ENCODE results near the gene PARD3B.

The PARD3B gene

GRCh38 chr2:205555566-205556230 lies 1010.4 kb downstream of the PARD3B start:
- ChIA-PET CTCF (no interaction called here), POLR2A (no interaction called here)
- no peak for DNase-seq (ENCODE audit: extremely low spot score)
- no peak for TF ChIP-seq ARNT (IDR thresholded peaks at IDR 0.05)
- TF ChIP-seq NFRKB (IDR thresholded peaks at IDR 0.05), result no peak
- no peak for TF ChIP-seq SUZ12 (IDR thresholded peaks at IDR 0.05)
- no peak for TF ChIP-seq HDGF (IDR thresholded peaks at IDR 0.05; ENCODE audit: borderline replicate concordance)
- TF ChIP-seq TARDBP (IDR thresholded peaks at IDR 0.05), result no peak
- no peak for TF ChIP-seq SP1 (IDR thresholded peaks at IDR 0.05)
- no peak for TF ChIP-seq ZNF384 (IDR thresholded peaks at IDR 0.05)
- TF ChIP-seq CTBP1 (IDR thresholded peaks at IDR 0.05; ENCODE audit: borderline replicate concordance), result no peak
- no peak for TF ChIP-seq FOXM1 (IDR thresholded peaks at IDR 0.05; ENCODE audit: borderline replicate concordance)

GRCh38 chr2:205556357-205556756 lies 1011.1 kb downstream of the PARD3B start:
- POLR2A ChIA-PET, result no interaction called here
- no peak for TF ChIP-seq FOXM1 (IDR thresholded peaks at IDR 0.05; ENCODE audit: borderline replicate concordance)
- no peak for TF ChIP-seq SUZ12 (IDR thresholded peaks at IDR 0.05)
- TF ChIP-seq HDGF (IDR thresholded peaks at IDR 0.05; ENCODE audit: borderline replicate concordance), result no peak
- no peak for TF ChIP-seq ARNT (IDR thresholded peaks at IDR 0.05)
- no peak for TF ChIP-seq SP1 (IDR thresholded peaks at IDR 0.05)
- no peak for TF ChIP-seq CTBP1 (IDR thresholded peaks at IDR 0.05; ENCODE audit: borderline replicate concordance)
- no peak for TF ChIP-seq LEF1 (IDR thresholded peaks at IDR 0.05; ENCODE audit: borderline replicate concordance)
- TF ChIP-seq, protein P1, sequence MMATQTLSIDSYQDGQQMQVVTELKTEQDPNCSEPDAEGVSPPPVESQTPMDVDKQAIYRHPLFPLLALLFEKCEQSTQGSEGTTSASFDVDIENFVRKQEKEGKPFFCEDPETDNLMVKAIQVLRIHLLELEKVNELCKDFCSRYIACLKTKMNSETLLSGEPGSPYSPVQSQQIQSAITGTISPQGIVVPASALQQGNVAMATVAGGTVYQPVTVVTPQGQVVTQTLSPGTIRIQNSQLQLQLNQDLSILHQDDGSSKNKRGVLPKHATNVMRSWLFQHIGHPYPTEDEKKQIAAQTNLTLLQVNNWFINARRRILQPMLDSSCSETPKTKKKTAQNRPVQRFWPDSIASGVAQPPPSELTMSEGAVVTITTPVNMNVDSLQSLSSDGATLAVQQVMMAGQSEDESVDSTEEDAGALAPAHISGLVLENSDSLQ (IDR thresholded peaks at IDR 0.05), result no peak
- TF ChIP-seq FOXK2 (IDR thresholded peaks at IDR 0.05), result no peak
- TF ChIP-seq BHLHE40 (IDR thresholded peaks at IDR 0.05; ENCODE audit: borderline replicate concordance), result no peak
- no peak for TF ChIP-seq TARDBP (IDR thresholded peaks at IDR 0.05)
- no peak for TF ChIP-seq L3MBTL2 (conservative IDR thresholded peaks at IDR 0.05)
- TF ChIP-seq FOXA1 (IDR thresholded peaks at IDR 0.05), result no peak
- no peak for TF ChIP-seq NFRKB (IDR thresholded peaks at IDR 0.05)
- TF ChIP-seq ZNF384 (IDR thresholded peaks at IDR 0.05), result no peak
- no peak for TF ChIP-seq ELF4 (IDR thresholded peaks at IDR 0.05)
- DNase-seq (ENCODE audit: extremely low spot score), result no peak
- CTCF ChIA-PET, result no interaction called here

DNA sequence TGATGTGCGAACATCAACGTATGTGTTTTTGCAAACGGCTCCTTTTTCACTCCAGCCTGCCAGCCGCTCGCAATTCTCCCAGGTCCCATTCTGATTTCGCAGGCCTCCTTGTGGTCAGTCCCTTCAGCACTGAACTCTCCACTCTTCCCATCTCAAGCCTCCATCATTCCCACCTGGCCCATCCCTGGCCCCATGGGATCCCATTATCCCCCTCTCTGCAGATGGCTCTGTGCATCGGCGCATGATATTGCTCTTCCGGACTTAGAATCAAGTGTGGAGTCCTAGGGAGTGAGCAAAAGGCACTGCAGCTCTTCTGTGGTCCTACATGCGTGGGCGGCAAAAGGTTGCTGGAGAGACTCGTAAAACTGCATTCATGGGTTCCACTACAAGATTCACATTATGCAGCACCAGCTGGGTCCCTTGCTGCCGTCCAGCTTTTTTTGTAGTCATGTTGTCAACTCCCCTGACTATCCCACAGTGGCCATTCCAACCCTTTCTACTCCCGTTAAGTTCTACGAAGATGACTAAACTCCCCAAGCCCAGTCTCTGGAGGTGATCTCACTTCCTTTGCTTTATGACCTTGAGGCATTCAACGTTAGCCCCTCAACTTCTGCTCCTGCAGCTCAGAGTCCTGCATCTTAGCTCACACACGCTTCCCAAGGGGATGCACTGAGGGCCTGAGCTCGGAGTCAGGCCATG lies 1011.7 kb downstream of the PARD3B start:
- TF ChIP-seq FOXA1 (IDR thresholded peaks at IDR 0.05), result no peak
- no peak for TF ChIP-seq FOXM1 (IDR thresholded peaks at IDR 0.05; ENCODE audit: borderline replicate concordance)
- no peak for TF ChIP-seq TARDBP (IDR thresholded peaks at IDR 0.05)
- POLR2A ChIA-PET, result no interaction called here
- DNase-seq (ENCODE audit: extremely low spot score), result peak; percentile 10
- CTCF ChIA-PET, result interaction anchor here (0.6 kb wide), 1 partner anchor 28 kb away, joined by 3 read pairs; no protein-coding TSS in a partner anchor

- ChIA-PET CTCF (no interaction called here), POLR2A (no interaction called here)
- no peak for DNase-seq (ENCODE audit: extremely low spot score)
- no peak for TF ChIP-seq L3MBTL2 (conservative IDR thresholded peaks at IDR 0.05)
- no peak for TF ChIP-seq FOXK2 (IDR thresholded peaks at IDR 0.05)
- TF ChIP-seq FOXM1 (IDR thresholded peaks at IDR 0.05; ENCODE audit: borderline replicate concordance), result no peak
- TF ChIP-seq, protein P1 (IDR thresholded peaks at IDR 0.05), result no peak
- TF ChIP-seq ZNF384 (IDR thresholded peaks at IDR 0.05), result no peak
- TF ChIP-seq BHLHE40 (IDR thresholded peaks at IDR 0.05; ENCODE audit: borderline replicate concordance), result no peak
- TF ChIP-seq ELF4 (IDR thresholded peaks at IDR 0.05), result no peak
- no peak for TF ChIP-seq SUZ12 (IDR thresholded peaks at IDR 0.05)
- no peak for TF ChIP-seq FOXA1 (IDR thresholded peaks at IDR 0.05)
These were observed 1012.6 kb downstream of the PARD3B start for GRCh38 chr2:205557873-205558272.

DNA sequence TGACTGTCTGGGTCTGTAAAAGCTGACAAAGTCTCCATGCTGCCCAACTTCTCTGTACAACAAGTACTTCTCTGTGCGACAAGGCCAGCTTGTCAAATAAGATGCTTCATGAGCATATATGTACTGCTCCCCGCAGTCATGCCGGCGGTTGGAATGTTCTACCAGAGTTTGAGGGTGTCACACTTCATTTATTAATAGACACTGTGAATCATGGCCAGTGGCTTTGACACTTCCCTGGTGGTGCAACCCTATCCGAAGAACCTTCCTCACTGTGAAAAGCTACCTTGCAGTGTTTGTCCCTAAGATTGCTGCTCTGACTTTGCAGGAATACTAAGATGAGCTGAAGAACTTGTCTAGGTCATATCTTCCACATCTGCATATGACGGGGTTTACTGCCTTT lies 1016.2 kb downstream of the PARD3B start:
- DNase-seq (ENCODE audit: extremely low spot score), result no peak
- POLR2A ChIA-PET, result no interaction called here
- CTCF ChIA-PET, result interaction anchor here (0.8 kb wide), 1 partner anchor 114 kb away, joined by 3 read pairs; no protein-coding TSS in a partner anchor
- TF ChIP-seq FOXK2 (IDR thresholded peaks at IDR 0.05) (no peak), TARDBP (IDR thresholded peaks at IDR 0.05) (no peak), ARNT (IDR thresholded peaks at IDR 0.05) (no peak), FOXM1 (IDR thresholded peaks at IDR 0.05; ENCODE audit: borderline replicate concordance) (no peak), FOXA1 (IDR thresholded peaks at IDR 0.05) (no peak), SP1 (IDR thresholded peaks at IDR 0.05) (no peak)

DNA sequence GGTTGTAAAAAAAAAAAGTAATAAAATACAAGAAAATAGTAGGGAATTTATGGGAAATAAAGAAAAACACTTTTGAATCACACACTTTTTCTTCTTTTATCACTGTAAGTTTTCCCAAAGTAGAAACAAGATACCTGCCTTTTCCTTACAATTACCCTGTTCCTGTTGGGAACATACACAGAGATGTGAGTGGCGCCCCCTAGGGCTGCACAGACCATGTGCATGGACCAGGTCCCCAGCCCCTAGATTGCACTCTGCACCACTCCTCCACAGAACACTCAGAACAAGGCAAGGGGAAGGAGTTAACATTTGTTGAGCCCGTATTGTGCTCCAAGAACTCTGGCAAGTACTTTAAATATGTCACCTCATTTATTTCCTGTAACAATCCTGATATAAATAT lies 1018.4 kb downstream of the PARD3B start:
- TF ChIP-seq LEF1 (IDR thresholded peaks at IDR 0.05; ENCODE audit: borderline replicate concordance) (no peak), FOXA1 (IDR thresholded peaks at IDR 0.05) (no peak)
- ChIA-PET CTCF (no interaction called here), POLR2A (no interaction called here)
- DNase-seq (ENCODE audit: extremely low spot score), result peak; percentile 55

DNA sequence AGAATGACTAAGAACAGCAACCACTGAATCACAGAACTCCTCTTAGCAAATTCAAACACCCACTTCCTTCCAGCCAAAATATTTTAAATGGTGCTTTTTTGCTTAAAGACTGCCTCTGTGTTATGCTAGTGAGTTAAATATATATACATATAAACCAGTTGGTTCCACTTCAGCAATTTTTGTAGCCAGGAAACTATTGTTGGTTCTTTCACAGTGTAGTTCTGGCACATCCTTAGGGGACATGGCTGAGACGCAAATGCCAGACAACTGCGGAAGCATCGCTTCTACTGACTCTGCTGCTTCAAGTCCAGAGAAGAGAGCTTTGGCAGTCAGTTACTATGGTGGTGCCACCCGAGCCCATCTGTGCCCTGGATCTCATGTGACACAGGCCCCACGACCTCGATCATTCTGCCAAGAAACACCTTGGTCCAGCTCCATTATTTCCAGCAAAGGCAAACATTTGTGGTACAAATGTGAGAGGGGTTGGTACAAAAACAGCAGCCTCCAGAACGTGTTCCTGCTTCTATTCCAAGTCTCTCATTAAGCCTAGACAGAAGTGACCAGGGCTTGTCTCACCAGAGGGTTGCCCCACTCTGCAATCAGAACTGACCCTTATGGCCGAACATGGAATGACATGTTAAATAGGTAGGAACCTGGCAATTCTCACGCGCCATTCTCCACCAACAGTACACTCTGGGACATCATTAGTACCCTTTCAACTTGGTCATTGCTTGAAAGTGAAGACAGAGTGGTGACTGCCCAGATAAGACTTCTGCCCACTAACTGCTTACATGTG lies 1019.3 kb downstream of the PARD3B start:
- DNase-seq (ENCODE audit: extremely low spot score), result peak; percentile 26
- ChIA-PET POLR2A (no interaction called here), CTCF (no interaction called here)
- TF ChIP-seq TARDBP (IDR thresholded peaks at IDR 0.05), result no peak
- no peak for TF ChIP-seq FOXK2 (IDR thresholded peaks at IDR 0.05)
- no peak for TF ChIP-seq SUZ12 (IDR thresholded peaks at IDR 0.05)
- TF ChIP-seq ELF4 (IDR thresholded peaks at IDR 0.05), result no peak
- no peak for TF ChIP-seq HDGF (IDR thresholded peaks at IDR 0.05; ENCODE audit: borderline replicate concordance)
- no peak for TF ChIP-seq SP1 (IDR thresholded peaks at IDR 0.05)
